OCI-LY1 (cell line): Measurements from ENCODE around the gene CCR5AS.

Source experiments
- H2AFZ ChIP-seq: fragments of 200-600 bp; sonication (generic), shearing (Covaris generic); 2 replicates; pipeline ENCODE4 v1.6.0; 2014; ENCODE audit warnings: antibody characterized with exemption, mild to moderate bottlenecking, low read length
- H3F3A ChIP-seq: fragments of 200-600 bp; sonication (generic), shearing (Covaris generic); 2 replicates; pipeline ENCODE4 v1.6.0; 2014; ENCODE audit warnings: mild to moderate bottlenecking, antibody characterized with exemption, low read length, moderate library complexity; ENCODE audit not compliant: insufficient read depth
- H3K27ac ChIP-seq: fragments of 200-600 bp; sonication (generic); 2 replicates; pipeline ENCODE4 v1.5.1; 2014; ENCODE audit warnings: low read length, mixed run types, mild to moderate bottlenecking, low read depth; ENCODE audit not compliant: poor library complexity, severe bottlenecking
- H3K27me3 ChIP-seq: fragments of 200-600 bp; sonication (generic); 2 replicates; pipeline ENCODE4 v1.6.0; 2014; ENCODE audit warnings: antibody characterized with exemption, mild to moderate bottlenecking, low read length, moderate library complexity; ENCODE audit not compliant: insufficient read depth
- H3K36me3 ChIP-seq: fragments of 200-600 bp; sonication (generic); 2 replicates; pipeline ENCODE4 v1.6.1; 2014; ENCODE audit warnings: mild to moderate bottlenecking, antibody characterized with exemption, low read length, moderate library complexity, mixed read lengths; ENCODE audit not compliant: insufficient read depth
- H3K4me1 ChIP-seq: fragments of 200-600 bp; sonication (generic); 2 replicates; pipeline ENCODE4 v1.5.1; 2014; ENCODE audit warnings: mild to moderate bottlenecking, low read length, moderate library complexity; ENCODE audit not compliant: insufficient read depth, severe bottlenecking
- H3K4me2 ChIP-seq: fragments of 200-600 bp; sonication (generic), shearing (Covaris generic); 2 replicates; pipeline ENCODE4 v1.6.1; 2014; ENCODE audit warnings: low read length
- H3K4me3 ChIP-seq: fragments of 200-600 bp; sonication (generic); 2 replicates; pipeline ENCODE4 v1.5.1; 2014; ENCODE audit warnings: low read length, low read depth, mild to moderate bottlenecking, mixed read lengths; ENCODE audit not compliant: poor library complexity, severe bottlenecking
- H3K79me2 ChIP-seq: fragments of 200-600 bp; shearing (Covaris generic); 2 replicates; pipeline ENCODE4 v1.6.1; 2016; ENCODE audit warnings: mixed run types, low read length, mixed read lengths; ENCODE audit not compliant: insufficient read depth
- H3K9ac ChIP-seq: fragments of 200-600 bp; sonication (generic), shearing (Covaris generic); 2 replicates; pipeline ENCODE4 v1.6.1; 2014; ENCODE audit warnings: mild to moderate bottlenecking, low read length, mixed read lengths
- H3K9me2 ChIP-seq: fragments of 200-600 bp; sonication (generic), shearing (Covaris generic); 2 replicates; pipeline ENCODE4 v1.6.1; 2014; ENCODE audit warnings: low read depth, mild to moderate bottlenecking, low read length, mixed read lengths
- H3K9me3 ChIP-seq: fragments of 200-600 bp; shearing (Covaris generic); 2 replicates; pipeline ENCODE4 v1.6.1; 2014; ENCODE audit warnings: low read length, mixed read lengths
- H4K20me1 ChIP-seq: fragments of 200-600 bp; sonication (generic), shearing (Covaris generic); 2 replicates; pipeline ENCODE4 v1.6.0; 2016; ENCODE audit warnings: mild to moderate bottlenecking, low read length; ENCODE audit not compliant: insufficient read depth
- CTCF ChIP-seq: fragments of 200-600 bp; sonication (generic), shearing (Covaris generic); IDR thresholded peaks from 2 replicates; pipeline ENCODE4 v1.5.1; 2017; ENCODE audit warnings: mild to moderate bottlenecking, antibody characterized with exemption, low read length, moderate library complexity, mixed read lengths
- EZH2 ChIP-seq: fragments of 200-600 bp; sonication (generic), shearing (Covaris generic); IDR thresholded peaks from 2 replicates; pipeline ENCODE4 v1.8.0; 2017; ENCODE audit warnings: borderline replicate concordance, mixed run types, mild to moderate bottlenecking, antibody characterized with exemption, low read length, moderate library complexity, mixed read lengths

Gene CCR5AS

DNA sequence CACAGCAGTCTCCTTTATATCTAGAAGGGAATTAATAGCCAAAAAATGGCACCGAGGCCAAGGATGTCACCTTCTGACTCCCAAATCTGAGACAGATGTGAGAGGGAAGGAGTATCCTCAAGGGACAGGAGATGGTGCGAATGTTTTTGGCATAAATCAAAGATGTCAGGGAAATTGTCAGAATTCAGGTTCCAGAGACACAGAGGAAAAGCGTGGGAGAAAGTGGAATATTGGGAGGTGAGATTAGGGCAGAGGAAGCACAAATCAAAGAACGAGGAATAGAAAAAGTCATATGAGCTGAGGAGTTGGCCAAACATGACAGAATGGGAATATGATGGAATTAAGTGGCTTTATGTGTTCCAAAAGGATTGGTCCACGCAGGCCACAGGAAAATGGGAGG lies 6.0 kb downstream of the CCR5AS start:
- no peak for TF ChIP-seq CTCF
- no peak for TF ChIP-seq EZH2
- no peak overlapping the region for H3K4me3 ChIP-seq
- H3K9me3 ChIP-seq, result no peaks in the 10 kb centered on the region
- H3F3A ChIP-seq, result no peaks in the 10 kb centered on the region
- no peak overlapping the region for H3K27ac ChIP-seq
- H3K27me3 ChIP-seq, result 0 out of 2 replicates have a peak, but pooled peaks cover 4% of the 10 kb centered on the region
- H3K9ac ChIP-seq, result no peak overlapping the region
- no peaks in the 10 kb centered on the region for H3K36me3 ChIP-seq
- H4K20me1 ChIP-seq, result no peaks in the 10 kb centered on the region
- H3K4me1 ChIP-seq, result no peaks in the 10 kb centered on the region
- H3K9me2 ChIP-seq, result no peaks in the 10 kb centered on the region
- no peak overlapping the region for H3K4me2 ChIP-seq
- H2AFZ ChIP-seq, result no peak overlapping the region
- H3K79me2 ChIP-seq, result no peaks in the 10 kb centered on the region

DNA sequence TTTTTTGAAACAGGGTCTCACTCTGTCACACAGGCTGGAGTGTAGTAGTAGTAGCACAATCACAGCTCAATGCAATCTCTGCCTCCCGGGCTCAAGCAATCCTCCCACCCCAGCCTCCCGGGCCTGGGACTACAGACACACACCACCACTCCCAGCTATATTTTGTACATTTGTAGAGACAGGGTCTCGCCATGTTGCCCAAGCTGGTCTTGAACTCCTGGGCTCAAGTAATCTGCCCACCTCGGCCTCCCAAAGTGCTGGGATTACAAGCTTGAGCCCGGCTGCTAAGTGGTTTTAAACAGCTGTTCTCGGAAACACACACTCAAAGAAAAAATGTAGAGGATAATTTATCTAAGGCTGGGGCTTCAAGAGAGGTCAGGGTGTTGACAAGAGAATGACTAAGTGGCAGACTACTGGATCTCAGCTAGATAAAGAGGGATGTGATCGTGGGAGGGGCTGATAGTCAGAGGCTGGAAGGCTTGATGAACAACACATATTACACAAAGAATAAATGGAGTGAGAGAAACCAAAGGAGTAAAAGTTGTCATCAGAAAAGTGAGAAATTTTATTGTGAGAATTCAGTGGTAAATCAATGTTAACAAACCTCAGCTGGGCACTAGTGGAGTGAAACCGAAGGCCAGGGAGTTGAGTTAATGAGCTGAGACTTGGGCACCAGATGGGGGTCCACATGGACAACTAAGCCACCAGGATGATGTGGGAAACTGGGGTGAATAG lies 6.7 kb downstream of the CCR5AS start:
- TF ChIP-seq EZH2, result no peak
- TF ChIP-seq CTCF, result no peak
- Histone ChIP-seq H3K36me3 (no peaks in the 10 kb centered on the region), H3K4me3 (no peak overlapping the region), H3K9ac (no peak overlapping the region), H3K4me2 (no peak overlapping the region), H3K27ac (no peak overlapping the region), H3K27me3 (0 out of 2 replicates have a peak, but pooled peaks cover 4% of the 10 kb centered on the region), H4K20me1 (no peaks in the 10 kb centered on the region), H3K9me3 (no peaks in the 10 kb centered on the region), H3F3A (no peaks in the 10 kb centered on the region), H3K9me2 (no peaks in the 10 kb centered on the region), H3K4me1 (no peaks in the 10 kb centered on the region), H3K79me2 (no peaks in the 10 kb centered on the region), H2AFZ (no peak overlapping the region)

- Histone ChIP-seq H3K4me2 (no peak overlapping the region), H3K4me3 (no peak overlapping the region)
These were observed 7.3 kb downstream of the CCR5AS start for GRCh38 chr3:46399557-46399956.

More at GRCh38 chr3:46399557-46399956, 7.3 kb downstream of the CCR5AS start:
- TF ChIP-seq CTCF (no peak), EZH2 (no peak)
- 0 out of 2 replicates have a peak, but pooled peaks cover 4% of the 10 kb centered on the region for H3K27me3 ChIP-seq
- H2AFZ ChIP-seq, result no peak overlapping the region
- no peaks in the 10 kb centered on the region for H3K79me2 ChIP-seq
- no peaks in the 10 kb centered on the region for H3F3A ChIP-seq
- H3K9ac ChIP-seq, result no peak overlapping the region
- H3K4me1 ChIP-seq, result no peaks in the 10 kb centered on the region
- H4K20me1 ChIP-seq, result no peaks in the 10 kb centered on the region
- H3K9me2 ChIP-seq, result no peaks in the 10 kb centered on the region
- H3K36me3 ChIP-seq, result no peaks in the 10 kb centered on the region
- no peak overlapping the region for H3K27ac ChIP-seq
- H3K9me3 ChIP-seq, result no peaks in the 10 kb centered on the region
